Liver (tissue), 9 donors: ENCODE data around the gene SASH1. TPM values are rescaled to one million over a fixed set of nuclear protein-coding genes. Genes with fewer than 3 reads are reported as not detected.
A peak's percentile ranks its signal among the peaks of the same experiment; 100 is the strongest.

Experiments
- DNase-seq: peaks from one replicate; pipeline ENCODE4 v3.0.0-alpha.2; 2017; ENCODE audit warnings: low spot score
- H3K27ac ChIP-seq, 2 donors: one replicate each; pipeline ENCODE4 v1.7.0; 2013; ENCODE audit warnings: inconsistent platforms in 2 of 2, low read length in 2 of 2, control low read depth in 1 of 2, low read depth in 1 of 2, mild to moderate bottlenecking in 1 of 2
- H3K27me3 ChIP-seq, 4 donors: one replicate each; pipeline versions ENCODE4 v1.6.1 to v1.7.0; 2013; ENCODE audit warnings: low read length in 3 of 4, inconsistent platforms in 1 of 4, mild to moderate bottlenecking in 1 of 4, moderate library complexity in 1 of 4; ENCODE audit not compliant: control insufficient read depth in 4 of 4, insufficient read depth in 4 of 4
- H3K36me3 ChIP-seq, 4 donors: one replicate each; pipeline versions ENCODE4 v1.6.1 to v1.7.0; 2013; ENCODE audit warnings: low read length in 3 of 4, mild to moderate bottlenecking in 3 of 4, low read depth in 1 of 4, moderate library complexity in 1 of 4; ENCODE audit not compliant: control insufficient read depth in 4 of 4, insufficient read depth in 3 of 4
- H3K4me1 ChIP-seq, 4 donors: one replicate each; pipeline versions ENCODE4 v1.6.1 to v1.7.0; 2013; ENCODE audit warnings: low read length in 3 of 4, mild to moderate bottlenecking in 3 of 4, moderate library complexity in 1 of 4; ENCODE audit not compliant: control insufficient read depth in 4 of 4, insufficient read depth in 4 of 4
- H3K4me3 ChIP-seq, 3 donors: one replicate each; pipeline versions ENCODE4 v1.6.1 to v1.7.0; 2013; ENCODE audit warnings: low read length in 3 of 3, control low read depth in 1 of 3, low read depth in 1 of 3, mild to moderate bottlenecking in 1 of 3
- H3K9ac ChIP-seq, 2 donors: one replicate each; pipeline ENCODE4 v1.7.0; 2013; ENCODE audit warnings: low read length in 2 of 2, mild to moderate bottlenecking in 2 of 2, moderate library complexity in 2 of 2, control low read depth in 1 of 2, low read depth in 1 of 2
- H3K9me3 ChIP-seq, 4 donors: one replicate each; pipeline versions ENCODE4 v1.6.1 to v1.7.0; 2013; ENCODE audit warnings: low read length in 3 of 4; ENCODE audit not compliant: control insufficient read depth in 4 of 4
- ATF3 ChIP-seq: IDR thresholded peaks from 2 replicates; pipeline ENCODE4 v1.6.1; 2016; ENCODE audit warnings: antibody characterized with exemption
- CTCF ChIP-seq: fragments of 150-350 bp; IDR thresholded peaks from 2 replicates; pipeline ENCODE4 v1.5.1; 2017; ENCODE audit warnings: improper control_type of control experiment, low read depth, low read length; ENCODE audit not compliant: missing input control
- EGR1 ChIP-seq, 2 donors: IDR thresholded peaks; 2 replicates each; pipeline ENCODE4 v1.6.1; 2016 to 2018; ENCODE audit warnings: antibody characterized with exemption in 2 of 2, low read depth in 2 of 2
- FOXA1 ChIP-seq: IDR thresholded peaks from 2 replicates; pipeline ENCODE4 v1.6.1; 2016; ENCODE audit warnings: antibody characterized with exemption
- FOXA2 ChIP-seq: IDR thresholded peaks from 2 replicates; pipeline ENCODE4 v1.6.1; 2016; ENCODE audit warnings: antibody characterized with exemption
- GABPA ChIP-seq, 2 donors: IDR thresholded peaks in 1 of 2; conservative IDR thresholded peaks in 1 of 2; 2 replicates each; pipeline ENCODE4 v1.6.1; 2016; ENCODE audit warnings: antibody characterized with exemption in 2 of 2, mild to moderate bottlenecking in 1 of 2, moderate library complexity in 1 of 2
- HNF4A ChIP-seq, 2 donors: conservative IDR thresholded peaks; 2 replicates each; pipeline ENCODE4 v1.6.1; 2016; ENCODE audit warnings: antibody characterized with exemption in 2 of 2, mild to moderate bottlenecking in 2 of 2
- HNF4G ChIP-seq: IDR thresholded peaks from 2 replicates; pipeline ENCODE4 v1.6.1; 2016; ENCODE audit warnings: antibody characterized with exemption
- JUND ChIP-seq, 2 donors: IDR thresholded peaks; 2 replicates each; pipeline ENCODE4 v1.6.1; 2016; ENCODE audit warnings: antibody characterized with exemption in 2 of 2
- MAX ChIP-seq: IDR thresholded peaks from 2 replicates; pipeline ENCODE4 v1.6.1; 2016; ENCODE audit warnings: antibody characterized with exemption
- NR2F2 ChIP-seq: IDR thresholded peaks from 2 replicates; pipeline ENCODE4 v1.6.1; 2016; ENCODE audit warnings: antibody characterized with exemption
- RAD21 ChIP-seq, 2 donors: IDR thresholded peaks; 2 replicates each; pipeline ENCODE4 v1.6.1; 2016; ENCODE audit warnings: antibody characterized with exemption in 2 of 2, mild to moderate bottlenecking in 2 of 2
- REST ChIP-seq: IDR thresholded peaks from 2 replicates; pipeline ENCODE4 v1.6.1; 2016; ENCODE audit warnings: antibody characterized with exemption, mild to moderate bottlenecking
- RXRA ChIP-seq, 2 donors: IDR thresholded peaks; 2 replicates each; pipeline ENCODE4 v1.6.1; 2017 to 2018; ENCODE audit warnings: antibody characterized with exemption in 2 of 2, mild to moderate bottlenecking in 1 of 2
- SP1 ChIP-seq: IDR thresholded peaks from 2 replicates; pipeline ENCODE4 v1.6.1; 2018; ENCODE audit warnings: antibody characterized with exemption, mild to moderate bottlenecking
- TAF1 ChIP-seq: conservative IDR thresholded peaks from 2 replicates; pipeline ENCODE4 v1.6.1; 2016; ENCODE audit warnings: antibody characterized with exemption, mild to moderate bottlenecking
- YY1 ChIP-seq: IDR thresholded peaks from 2 replicates; pipeline ENCODE4 v1.6.1; 2016; ENCODE audit warnings: antibody characterized with exemption, mild to moderate bottlenecking
- WGBS: extraction: QIAGEN DNeasy Blood & Tissue Kit; methylation state at CpG from one replicate; pipeline ENCODE4 v1.1.7; 2013; 5-methylcytosine and 5-hydroxymethylcytosine counted together
- polyA plus RNA-seq, 2 donors: library from polyadenylated mRNA; stranded (reverse) in 1 of 2; unstranded in 1 of 2; fragments of 200-250 nt in 1 of 2; fragments of >200 nt in 1 of 2; fragmentation: Nextera tagmentation in 1 of 2; extraction: Ambion mirVana in 1 of 2; gene quantifications; one replicate each; pipeline versions ENCODE4 v1.2.1 to v1.2.3, GENCODE V29; 2013 to 2015
- total RNA-seq, 2 donors: library from RNA; depleted of rRNA; stranded (reverse); fragments of >200 nt; gene quantifications; one replicate each; pipeline ENCODE4 v1.2.3, GENCODE V29; 2014
- TF ChIP-seq, protein P1 (sequence below): IDR thresholded peaks from 2 replicates; pipeline ENCODE4 v1.6.1; 2016; ENCODE audit warnings: antibody characterized with exemption
- donor health status: healthy.
- donor health status: healthy.
- donor health status: healthy.
- donor health status: healthy.
- donor health status: healthy.

The SASH1 gene
- total and polyA plus RNA-seq, 4 donors, result 3.5 to 16.4 (median 7.6) TPM

- Histone ChIP-seq H3K4me3 (no peak overlapping the region), H3K9me3 (no peaks in the 10 kb centered on the region), H3K27ac (no peak overlapping the region), H3K4me1 (peaks cover 0 to 1% (median 0%) of the 10 kb centered on the region in 4 donors), H3K9ac (no peak overlapping the region), H3K36me3 (no peaks in the 10 kb centered on the region), H3K27me3 (no peaks in the 10 kb centered on the region)
- TF ChIP-seq FOXA2 (no peak), JUND (IDR thresholded peaks at IDR 0.05) (no peak)
- DNase-seq, result no peak
- 67% methylated on average over 10 of the region's 10 CpGs for WGBS
Measured at GRCh38 chr6:148455225-148455624, 112.6 kb downstream of the SASH1 start.

GRCh38 chr6:148455674-148456558 is 113.3 kb downstream of the SASH1 start:
- WGBS, result 88% methylated on average over 20 of the region's 20 CpGs
- TF ChIP-seq ATF3 (no peak), EGR1 (IDR thresholded peaks at IDR 0.05; ENCODE audit: low read depth in 2 of 2) (no peak), HNF4A (conservative IDR thresholded peaks at IDR 0.05) (no peak), CTCF (no peak), SP1 (no peak), GABPA (IDR thresholded peaks at IDR 0.05 in 1 of 2, conservative IDR thresholded peaks at IDR 0.05 in 1 of 2) (no peak), RAD21 (IDR thresholded peaks at IDR 0.05) (no peak), HNF4G (no peak), MAX (no peak), FOXA1 (no peak), YY1 (no peak), REST (no peak), FOXA2 (no peak), NR2F2 (no peak), TAF1 (no peak), RXRA (IDR thresholded peaks at IDR 0.05) (no peak), JUND (IDR thresholded peaks at IDR 0.05) (no peak)
- TF ChIP-seq, protein P1, sequence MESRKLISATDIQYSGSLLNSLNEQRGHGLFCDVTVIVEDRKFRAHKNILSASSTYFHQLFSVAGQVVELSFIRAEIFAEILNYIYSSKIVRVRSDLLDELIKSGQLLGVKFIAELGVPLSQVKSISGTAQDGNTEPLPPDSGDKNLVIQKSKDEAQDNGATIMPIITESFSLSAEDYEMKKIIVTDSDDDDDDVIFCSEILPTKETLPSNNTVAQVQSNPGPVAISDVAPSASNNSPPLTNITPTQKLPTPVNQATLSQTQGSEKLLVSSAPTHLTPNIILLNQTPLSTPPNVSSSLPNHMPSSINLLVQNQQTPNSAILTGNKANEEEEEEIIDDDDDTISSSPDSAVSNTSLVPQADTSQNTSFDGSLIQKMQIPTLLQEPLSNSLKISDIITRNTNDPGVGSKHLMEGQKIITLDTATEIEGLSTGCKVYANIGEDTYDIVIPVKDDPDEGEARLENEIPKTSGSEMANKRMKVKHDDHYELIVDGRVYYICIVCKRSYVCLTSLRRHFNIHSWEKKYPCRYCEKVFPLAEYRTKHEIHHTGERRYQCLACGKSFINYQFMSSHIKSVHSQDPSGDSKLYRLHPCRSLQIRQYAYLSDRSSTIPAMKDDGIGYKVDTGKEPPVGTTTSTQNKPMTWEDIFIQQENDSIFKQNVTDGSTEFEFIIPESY, result no peak
- Histone ChIP-seq H3K9ac (no peak overlapping the region), H3K4me1 (peaks cover 0 to 1% (median under 1%) of the 10 kb centered on the region in 4 donors), H3K36me3 (no peaks in the 10 kb centered on the region), H3K27ac (peak overlapping the region in 1 of 2 donors; percentile 10), H3K27me3 (no peaks in the 10 kb centered on the region), H3K4me3 (no peak overlapping the region), H3K9me3 (no peaks in the 10 kb centered on the region)
- no peak for DNase-seq
